Measurements from ENCODE around the gene SORCS3.

DNA sequence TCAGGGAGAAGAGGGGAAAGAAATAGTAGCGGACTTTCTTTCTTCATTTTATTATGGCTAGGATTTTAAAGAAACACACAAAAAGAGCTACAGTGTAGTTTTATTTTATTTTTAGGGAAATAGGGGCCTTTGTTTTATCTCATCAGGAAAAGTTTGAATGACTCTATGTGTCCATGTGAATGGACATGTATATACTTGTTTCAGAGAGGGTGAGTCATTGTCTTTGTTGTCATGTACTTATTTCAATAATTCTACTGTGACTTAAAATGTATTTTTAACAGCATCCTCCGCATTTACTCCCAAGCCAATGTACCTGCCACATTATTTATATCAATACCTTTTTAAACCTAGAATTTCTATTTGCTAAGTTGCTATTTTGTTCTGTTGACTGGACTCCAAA lies 569.5 kb downstream of the SORCS3 start:
- TF ChIP-seq, protein P1, sequence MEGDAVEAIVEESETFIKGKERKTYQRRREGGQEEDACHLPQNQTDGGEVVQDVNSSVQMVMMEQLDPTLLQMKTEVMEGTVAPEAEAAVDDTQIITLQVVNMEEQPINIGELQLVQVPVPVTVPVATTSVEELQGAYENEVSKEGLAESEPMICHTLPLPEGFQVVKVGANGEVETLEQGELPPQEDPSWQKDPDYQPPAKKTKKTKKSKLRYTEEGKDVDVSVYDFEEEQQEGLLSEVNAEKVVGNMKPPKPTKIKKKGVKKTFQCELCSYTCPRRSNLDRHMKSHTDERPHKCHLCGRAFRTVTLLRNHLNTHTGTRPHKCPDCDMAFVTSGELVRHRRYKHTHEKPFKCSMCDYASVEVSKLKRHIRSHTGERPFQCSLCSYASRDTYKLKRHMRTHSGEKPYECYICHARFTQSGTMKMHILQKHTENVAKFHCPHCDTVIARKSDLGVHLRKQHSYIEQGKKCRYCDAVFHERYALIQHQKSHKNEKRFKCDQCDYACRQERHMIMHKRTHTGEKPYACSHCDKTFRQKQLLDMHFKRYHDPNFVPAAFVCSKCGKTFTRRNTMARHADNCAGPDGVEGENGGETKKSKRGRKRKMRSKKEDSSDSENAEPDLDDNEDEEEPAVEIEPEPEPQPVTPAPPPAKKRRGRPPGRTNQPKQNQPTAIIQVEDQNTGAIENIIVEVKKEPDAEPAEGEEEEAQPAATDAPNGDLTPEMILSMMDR (IDR thresholded peaks at IDR 0.05; ENCODE audit: low read length), result no peak
- TF ChIP-seq EZH2phosphoT487 (IDR thresholded peaks at IDR 0.05; ENCODE audit: low read length) (no peak), EZH2 (optimal IDR thresholded peaks at IDR 0.05; ENCODE audit: low read depth, low read length) (no peak)

Data from MM.1S (cell line).